Dedifferentiated amniotic fluid mesenchymal stem cell (primary cell): Measurements from ENCODE around the gene AGAP4.
"Not testable (repeated sequence)": the region's sequence is repeated elsewhere in the genome, so short reads cannot be mapped to it uniquely, and the experiment has no call there.

Experiments used
- DNase-seq: peaks from one replicate; pipeline ENCODE4 v3.0.0-alpha.2; 2016; ENCODE audit errors: extremely low spot score

Gene AGAP4

GRCh38 chr10:45847400-45847799, at the start of gene AGAP4:
TSS of gene AGAP4 (minus strand) at chr10:45847500. CDS start at chr10:45847347, 153 bp downstream.
- not testable (repeated sequence) for DNase-seq

- not testable (repeated sequence) for DNase-seq
Observed at GRCh38 chr10:45890721-45891120, 43.4 kb upstream of the AGAP4 start.

GRCh38 chr10:45889539-45890230, 42.4 kb upstream of the AGAP4 start:
- not testable (repeated sequence) for DNase-seq

GRCh38 chr10:45882880-45883279, 35.6 kb upstream of the AGAP4 start:
- DNase-seq = not testable (repeated sequence)

- DNase-seq = not testable (repeated sequence)
Observed at GRCh38 chr10:45865404-45865803, 18.1 kb upstream of the AGAP4 start.

- DNase-seq = not testable (repeated sequence)
Observed at GRCh38 chr10:45864264-45864663, 17.0 kb upstream of the AGAP4 start.

- DNase-seq = not testable (repeated sequence)
Observed at GRCh38 chr10:45863632-45864031, 16.3 kb upstream of the AGAP4 start.

- not testable (repeated sequence) for DNase-seq
Observed at GRCh38 chr10:45857931-45858330, 10.6 kb upstream of the AGAP4 start.

GRCh38 chr10:45848467-45848866, 1.2 kb upstream of the AGAP4 start:
- DNase-seq = not testable (repeated sequence)

GRCh38 chr10:45822918-45823317, 24.4 kb downstream of the AGAP4 start:
- DNase-seq = not testable (repeated sequence)

- DNase-seq = not testable (repeated sequence)
Observed at GRCh38 chr10:45820107-45820830, 27.0 kb downstream of the AGAP4 start.

GRCh38 chr10:45819552-45819951, 27.7 kb downstream of the AGAP4 start:
- no peak for DNase-seq

- no peak for DNase-seq
Observed at GRCh38 chr10:45817912-45818311, 29.4 kb downstream of the AGAP4 start.

GRCh38 chr10:45817130-45817859, 30.0 kb downstream of the AGAP4 start:
- DNase-seq = no peak

- not testable (repeated sequence) for DNase-seq
Observed at GRCh38 chr10:45814146-45814545, 33.2 kb downstream of the AGAP4 start.

- not testable (repeated sequence) for DNase-seq
Observed at GRCh38 chr10:45812959-45813358, 34.3 kb downstream of the AGAP4 start.

GRCh38 chr10:45811075-45811474, 36.2 kb downstream of the AGAP4 start:
- DNase-seq = no peak

- no peak for DNase-seq
Observed at GRCh38 chr10:45809837-45810236, 37.5 kb downstream of the AGAP4 start.

GRCh38 chr10:45804996-45805395, 42.3 kb downstream of the AGAP4 start:
- not testable (repeated sequence) for DNase-seq

- DNase-seq = not testable (repeated sequence)
Observed at GRCh38 chr10:45803060-45804010, 44.0 kb downstream of the AGAP4 start.

GRCh38 chr10:45794761-45795160, 52.5 kb downstream of the AGAP4 start:
- DNase-seq = not testable (repeated sequence)
